ENCODE measurements around the gene FXYD4.

The FXYD4 gene

DNA sequence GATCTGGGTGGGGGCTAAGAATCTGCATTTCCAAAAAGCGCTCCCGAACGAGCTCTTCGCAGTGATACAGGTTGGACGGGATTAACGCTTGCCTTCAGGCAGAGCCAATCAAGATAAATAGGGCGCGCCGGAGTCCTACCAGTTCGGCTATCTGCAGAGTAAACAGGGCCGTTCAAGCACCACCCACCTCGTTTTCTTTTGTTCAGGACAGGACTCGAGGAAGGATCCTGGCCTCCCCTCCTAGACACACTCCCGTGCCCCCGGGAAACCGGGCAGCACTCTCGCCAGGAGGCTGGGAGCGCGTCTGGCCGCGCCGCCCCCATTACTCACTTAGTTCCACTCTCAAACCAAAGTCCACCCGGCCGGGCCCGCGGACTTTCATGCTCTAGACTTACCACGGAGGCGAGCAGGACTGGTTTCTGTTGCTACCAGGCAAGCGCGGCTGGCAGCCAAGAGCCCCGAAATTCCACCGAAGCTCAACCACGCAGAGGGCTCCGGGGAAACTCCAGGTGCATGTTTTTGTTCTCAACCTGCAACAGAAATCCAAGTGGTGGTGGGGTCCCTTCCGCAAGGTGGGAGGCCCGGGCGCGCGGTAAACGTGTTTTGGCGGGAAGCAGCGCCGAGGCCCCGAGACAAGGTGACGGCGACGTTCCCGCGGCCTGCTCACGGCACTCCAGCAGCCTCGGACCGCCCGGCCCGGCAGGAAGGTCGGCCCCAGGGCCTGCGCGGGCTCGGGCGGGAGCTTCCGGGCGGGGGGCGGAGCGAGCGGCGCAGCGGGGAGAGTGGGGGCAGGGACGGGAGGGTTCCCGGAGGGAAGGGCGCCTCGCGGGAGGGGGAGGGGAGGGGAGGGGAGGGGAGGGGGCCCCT is 24.9 kb downstream of the FXYD4 start:
- no peak for DNase-seq (ENCODE audit: low read depth, low spot score)

DNA sequence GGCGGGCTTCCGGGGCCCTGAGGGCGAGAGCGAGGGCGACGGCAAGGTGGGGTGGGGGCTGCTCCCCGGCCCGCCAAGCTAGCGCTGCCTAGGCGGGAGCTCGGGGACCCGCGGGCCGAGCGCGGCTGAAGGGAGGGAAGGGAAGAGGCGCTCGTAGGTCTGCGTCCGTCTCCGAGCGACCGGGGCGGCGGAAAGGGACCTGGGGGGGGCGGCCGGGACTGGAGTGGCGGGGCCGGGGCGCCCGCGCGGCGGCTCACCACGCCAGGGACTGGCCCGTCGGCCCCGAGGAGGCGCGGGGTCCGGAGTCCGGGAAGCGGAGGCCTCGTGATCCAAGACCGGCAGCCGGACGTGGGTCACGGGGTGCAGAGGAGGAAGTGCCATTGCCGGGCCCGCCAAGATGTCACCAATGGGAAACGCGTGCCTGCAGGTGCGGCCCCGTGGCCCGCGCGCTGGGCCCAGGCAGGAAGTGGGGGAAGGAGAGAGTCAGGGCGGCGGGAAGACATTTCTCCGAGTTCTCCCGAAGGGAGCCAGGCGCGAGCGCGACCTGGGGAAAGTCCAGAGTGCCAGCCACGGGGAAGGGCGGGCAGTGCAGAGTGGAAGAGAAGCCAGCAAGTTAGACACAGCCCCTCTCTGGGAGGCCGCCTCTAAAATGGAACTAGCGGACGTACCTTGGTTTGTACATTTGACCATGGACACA is 25.6 kb downstream of the FXYD4 start:
- DNase-seq (ENCODE audit: low read depth, low spot score) = peak; percentile 41

DNA sequence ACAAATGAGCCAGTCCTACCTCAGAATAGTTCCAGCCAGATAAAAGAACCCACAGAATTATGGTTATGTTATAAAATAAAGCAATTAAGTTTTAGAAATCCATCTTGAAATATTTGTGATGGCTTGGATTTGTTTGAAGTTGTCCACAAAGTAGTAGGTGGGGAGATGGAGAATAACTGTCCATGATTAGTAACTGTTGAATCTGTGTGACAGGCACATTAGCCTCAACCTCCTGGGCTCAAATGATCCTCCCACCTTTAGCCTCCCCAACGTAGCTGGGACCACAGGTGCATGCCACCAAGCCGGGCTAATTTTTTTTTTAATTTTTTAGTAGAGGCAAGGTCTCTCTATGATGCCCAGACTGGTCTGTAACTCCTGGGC is 27.5 kb downstream of the FXYD4 start:
- no peak for DNase-seq (ENCODE audit: low read depth, low spot score)

DNA sequence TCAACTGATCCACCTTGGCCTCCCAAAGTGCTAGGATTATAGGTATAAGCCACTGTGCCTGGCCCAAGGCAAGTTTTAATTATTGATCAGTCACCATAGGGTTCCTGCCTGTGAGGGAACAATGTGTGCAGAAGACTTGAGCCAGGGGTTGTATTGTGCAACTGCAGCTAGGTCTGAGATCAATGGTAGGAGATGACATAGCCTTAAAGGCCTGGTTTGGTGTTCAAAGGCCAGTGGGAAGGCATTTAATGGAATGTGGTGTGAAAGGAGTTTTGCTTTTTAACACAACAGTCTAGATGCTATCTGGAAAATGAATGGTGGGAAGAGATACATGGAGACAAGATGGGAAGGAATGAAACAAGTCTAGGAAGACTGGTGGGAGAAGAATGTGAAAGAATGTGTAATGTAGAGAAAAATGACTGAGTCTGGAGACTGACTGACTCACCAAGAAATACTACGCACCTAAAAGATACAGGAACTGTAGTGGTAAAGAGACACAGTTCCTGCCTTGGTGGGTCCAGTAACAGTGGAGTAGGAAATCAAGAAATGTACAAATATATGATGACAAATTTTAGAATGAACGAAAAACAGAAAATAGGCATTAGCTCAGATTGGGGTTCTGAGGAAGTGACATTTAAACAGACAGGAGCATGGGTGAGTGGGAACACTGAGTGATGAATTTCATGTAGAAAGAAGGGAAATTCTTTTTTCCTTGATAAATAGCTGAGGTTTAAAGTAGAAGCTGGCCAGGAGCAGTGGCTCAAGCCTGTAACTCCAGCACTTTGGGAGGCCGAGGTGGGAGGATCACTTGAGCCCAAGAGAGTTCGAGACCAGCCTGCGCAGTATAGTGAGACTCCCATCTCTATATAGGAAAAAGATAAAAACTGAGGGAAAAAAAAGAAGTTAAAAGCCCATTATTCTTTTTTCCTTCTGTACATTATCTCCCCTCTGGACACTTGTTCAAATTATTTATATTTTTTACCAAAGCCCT is 28.2 kb downstream of the FXYD4 start:
- no peak for DNase-seq (ENCODE audit: low read depth, low spot score)

DNA sequence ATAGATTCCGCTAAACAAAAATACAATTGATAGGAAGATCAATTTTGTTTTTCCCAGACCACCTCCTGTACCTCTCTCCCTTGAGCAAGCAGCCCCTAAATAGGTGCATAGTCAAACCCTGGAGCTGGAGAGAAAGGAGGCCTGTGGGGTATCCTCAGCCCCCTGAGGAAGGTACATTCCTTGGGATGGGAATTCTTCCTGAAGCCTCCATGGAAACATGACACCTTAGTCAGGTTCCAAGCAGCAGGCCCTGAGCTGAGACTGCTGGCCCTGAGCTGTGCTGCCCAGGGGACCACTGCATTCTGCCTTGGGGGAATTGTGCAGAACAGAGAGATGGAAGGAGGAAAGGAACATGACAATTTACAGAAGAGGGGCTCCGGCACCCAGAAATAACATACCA is 30.2 kb downstream of the FXYD4 start:
- DNase-seq (ENCODE audit: low read depth, low spot score) = no peak

DNA sequence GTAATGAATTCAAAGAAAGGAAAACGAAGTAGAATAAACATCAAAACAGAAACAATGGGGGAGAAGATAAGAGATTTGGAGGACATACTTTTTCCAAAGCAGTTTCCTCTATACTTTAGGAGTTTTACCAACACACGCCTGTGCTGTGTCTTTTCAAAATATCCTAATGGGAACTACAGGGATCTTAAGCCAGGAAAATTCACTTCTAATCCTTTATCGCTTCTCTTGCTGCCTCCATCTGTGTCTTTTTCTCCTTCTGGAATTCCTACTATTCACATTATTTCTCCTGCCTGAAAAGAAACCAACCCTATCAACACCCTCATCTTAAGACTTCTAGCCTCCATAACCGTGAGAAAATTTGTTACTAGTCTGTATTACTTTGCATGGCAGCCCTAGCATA is 30.7 kb downstream of the FXYD4 start:
- DNase-seq (ENCODE audit: low read depth, low spot score) = no peak

DNA sequence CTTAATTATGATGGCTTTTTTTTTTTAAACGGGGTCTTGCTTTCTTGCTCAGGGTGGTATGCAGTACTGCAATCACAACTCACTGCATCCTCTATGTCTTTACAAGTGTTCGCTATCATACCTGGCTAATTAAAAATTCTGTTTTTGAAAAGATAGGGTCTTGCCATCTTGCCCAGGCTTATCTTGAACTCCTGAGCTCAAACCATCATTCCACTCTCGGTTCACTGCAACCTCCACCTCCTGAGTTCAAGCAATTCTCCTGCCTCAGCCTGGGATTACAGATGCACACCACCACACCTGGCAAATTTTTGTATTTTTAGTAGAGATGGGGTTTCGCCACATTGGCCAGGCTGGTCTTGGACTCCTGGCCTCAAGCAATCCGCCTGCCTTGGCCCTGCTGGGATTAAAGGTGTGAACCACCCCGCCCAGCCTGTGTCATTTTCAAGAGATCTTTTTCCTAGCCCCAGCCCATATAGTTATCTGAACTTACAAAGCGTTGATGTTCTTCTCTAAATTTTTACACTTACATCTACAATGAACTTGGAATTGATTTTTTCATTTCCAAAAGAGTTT is 31.5 kb downstream of the FXYD4 start:
- no peak for DNase-seq (ENCODE audit: low read depth, low spot score)

DNA sequence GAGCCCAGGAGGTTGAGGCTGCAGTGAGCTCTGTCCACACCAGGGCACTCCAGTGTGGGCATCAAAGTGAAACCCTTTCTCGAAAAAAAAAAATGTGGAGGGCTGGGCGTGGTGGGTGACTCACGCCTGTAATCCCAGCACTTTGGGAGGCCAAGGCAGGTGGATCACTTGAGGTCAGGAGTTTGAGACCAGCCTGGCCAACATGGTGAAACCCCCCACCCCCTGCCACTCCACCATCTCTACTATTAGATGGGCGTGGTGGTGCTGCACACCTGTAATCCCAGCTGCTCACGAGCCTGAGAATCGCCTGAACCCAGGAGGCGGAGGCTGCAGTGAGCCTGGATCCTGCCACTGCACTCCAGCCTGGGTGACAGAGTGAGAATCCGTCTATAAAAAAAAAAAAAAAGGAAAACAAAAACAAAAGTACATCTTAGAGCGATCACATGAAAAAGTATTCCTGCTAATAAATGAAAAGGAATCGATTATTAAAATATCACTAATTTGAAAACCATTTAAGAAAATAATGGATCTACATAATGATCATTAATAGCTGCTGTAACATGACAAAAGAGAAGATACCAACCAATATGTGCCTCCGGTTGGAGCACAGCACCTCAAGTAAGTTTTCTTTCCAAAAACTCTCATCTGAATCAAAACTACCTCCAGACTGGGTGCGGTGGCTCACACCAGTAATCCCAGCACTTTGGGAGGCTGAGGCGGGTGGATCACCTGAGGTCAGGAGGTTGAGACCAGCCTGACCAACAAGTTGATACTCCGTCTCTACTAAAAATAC is 32.7 kb downstream of the FXYD4 start:
- DNase-seq (ENCODE audit: low read depth, low spot score) = no peak

DNA sequence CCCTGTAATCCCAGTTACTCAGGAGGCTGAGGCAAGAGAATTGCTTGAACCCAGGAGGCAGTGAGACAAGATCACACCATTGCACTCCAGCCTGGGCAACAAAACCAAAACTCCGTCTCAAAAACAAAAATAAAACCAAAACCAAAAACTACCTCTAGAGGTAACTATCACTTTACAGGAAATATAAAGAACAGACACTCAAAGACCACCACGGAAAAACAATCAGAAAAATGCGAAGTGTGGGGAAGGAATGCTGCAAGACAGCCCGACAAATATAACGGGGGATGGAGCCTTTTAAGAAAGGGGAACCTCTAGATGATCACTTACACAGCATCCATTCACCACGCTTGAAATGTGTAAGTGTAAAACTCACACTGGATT is 33.3 kb downstream of the FXYD4 start:
- DNase-seq (ENCODE audit: low read depth, low spot score) = no peak

DNA sequence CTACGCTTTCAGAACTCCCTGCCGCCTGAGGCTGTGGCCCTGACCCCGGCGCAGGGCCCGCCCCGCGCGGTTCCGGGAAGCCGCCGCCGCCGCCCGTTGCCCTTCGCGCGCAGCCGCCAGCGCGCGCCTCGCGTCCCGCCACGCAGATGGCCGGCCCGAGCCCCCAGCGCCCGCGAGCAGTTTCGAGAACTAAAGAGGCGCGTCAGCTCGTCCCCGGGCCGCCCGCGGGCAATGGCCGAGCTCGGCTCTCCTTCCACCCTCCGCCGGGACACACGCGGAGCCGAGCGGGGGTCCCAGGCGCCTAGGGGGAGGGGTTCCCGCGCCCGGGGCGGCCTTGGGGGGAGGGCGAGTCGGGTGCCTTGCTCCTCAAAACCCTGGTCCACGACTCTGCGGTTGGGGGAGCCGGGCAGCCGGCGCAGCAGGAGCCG is 35.7 kb downstream of the FXYD4 start:
- DNase-seq (ENCODE audit: low read depth, low spot score) = no peak

DNA sequence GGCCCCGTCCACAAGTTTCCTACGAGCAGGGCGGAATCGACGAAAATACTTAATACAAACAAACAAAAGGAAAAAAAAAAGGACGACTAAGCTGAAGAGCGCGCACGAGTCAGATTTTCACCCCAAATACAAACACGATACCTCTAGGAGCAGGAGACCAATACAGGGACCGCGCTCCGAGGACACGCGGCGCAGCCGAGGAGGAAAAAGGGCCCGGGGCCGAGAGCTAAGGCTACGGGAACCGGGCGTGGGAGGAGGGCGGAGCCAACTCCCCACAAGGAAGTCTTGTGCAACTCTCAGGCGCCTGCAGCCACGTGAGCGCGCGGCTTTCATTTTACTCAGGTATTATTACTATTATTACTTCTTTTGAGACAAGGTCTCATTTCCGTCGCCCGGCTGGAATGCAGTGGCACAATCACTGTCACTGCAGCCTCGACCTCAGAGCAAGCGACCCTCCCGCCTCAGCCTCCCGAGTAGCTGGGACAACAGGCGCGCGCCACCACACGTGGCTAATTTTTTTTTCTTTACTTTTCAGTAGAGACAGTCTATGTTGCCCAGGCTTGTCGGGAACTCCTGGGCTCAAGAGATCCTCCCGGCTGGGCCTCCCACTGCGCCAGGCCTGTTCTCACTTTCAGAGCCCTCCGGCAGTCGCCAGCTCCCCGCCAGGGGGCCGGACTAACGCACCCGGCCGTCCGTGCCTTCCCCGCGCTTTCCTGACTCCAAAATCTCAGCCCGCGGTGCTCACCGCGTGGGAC is 36.3 kb downstream of the FXYD4 start:
- peak; percentile 73 for DNase-seq (ENCODE audit: low read depth, low spot score)

DNA sequence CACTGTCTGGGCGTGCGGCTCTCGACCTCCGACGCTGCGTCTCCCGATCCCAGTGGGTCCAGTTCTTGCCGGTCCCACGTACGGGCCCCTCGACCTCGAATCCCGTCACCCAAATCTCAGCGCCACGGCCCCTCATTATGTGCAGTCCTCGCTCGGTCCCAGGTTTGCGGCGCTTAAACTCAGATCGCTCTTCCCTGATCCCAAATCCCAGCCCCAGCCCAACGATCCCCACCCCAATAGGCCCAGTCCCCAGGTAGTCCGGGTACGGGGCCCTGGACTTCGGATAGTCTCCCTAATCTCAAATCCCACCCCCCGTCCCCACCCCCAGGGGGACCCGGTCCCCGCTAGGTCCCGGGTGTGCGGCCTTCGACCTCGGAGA is 36.9 kb downstream of the FXYD4 start:
- no peak for DNase-seq (ENCODE audit: low read depth, low spot score)

DNA sequence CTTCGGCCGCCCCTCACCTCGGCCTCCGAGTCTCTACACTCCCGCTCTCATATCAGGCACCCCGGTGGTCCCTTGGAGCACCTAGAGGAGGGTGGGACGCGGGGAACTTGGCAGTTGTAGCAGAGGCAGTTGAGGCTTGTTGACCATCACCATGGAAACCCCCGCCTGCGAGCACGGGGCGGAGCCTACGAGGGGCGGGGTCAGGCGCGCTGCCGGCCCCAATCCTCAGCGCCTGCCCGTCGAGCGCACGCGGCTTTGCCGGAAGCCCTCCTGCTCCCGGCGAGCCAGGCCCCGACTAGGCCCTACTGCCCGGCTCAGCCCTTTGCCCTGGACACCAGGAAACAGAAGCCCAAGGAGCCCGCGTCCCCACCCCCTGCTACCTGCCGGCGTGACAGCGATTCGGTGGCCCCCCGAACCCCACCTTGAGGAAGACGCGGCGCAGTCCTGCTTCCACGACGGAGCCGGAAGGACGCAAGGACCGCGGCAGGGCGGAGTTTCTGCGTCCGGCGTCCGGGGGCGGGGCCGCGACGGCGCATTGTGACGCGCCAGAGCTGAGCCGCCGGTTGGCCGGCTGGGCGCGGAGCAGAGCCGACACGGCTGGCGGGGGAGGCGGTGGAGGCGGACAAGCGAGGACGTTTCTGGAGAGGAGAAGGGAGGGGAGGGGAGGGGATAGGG is 37.4 kb downstream of the FXYD4 start, which contains the start of gene HNRNPF:
Gene HNRNPF (minus strand): TSS at position 477 of the 675 bp plus-strand sequence. CDS start 21,302 bp downstream, outside the sequence.
- peak; percentile 86 for DNase-seq (ENCODE audit: low read depth, low spot score)

DNA sequence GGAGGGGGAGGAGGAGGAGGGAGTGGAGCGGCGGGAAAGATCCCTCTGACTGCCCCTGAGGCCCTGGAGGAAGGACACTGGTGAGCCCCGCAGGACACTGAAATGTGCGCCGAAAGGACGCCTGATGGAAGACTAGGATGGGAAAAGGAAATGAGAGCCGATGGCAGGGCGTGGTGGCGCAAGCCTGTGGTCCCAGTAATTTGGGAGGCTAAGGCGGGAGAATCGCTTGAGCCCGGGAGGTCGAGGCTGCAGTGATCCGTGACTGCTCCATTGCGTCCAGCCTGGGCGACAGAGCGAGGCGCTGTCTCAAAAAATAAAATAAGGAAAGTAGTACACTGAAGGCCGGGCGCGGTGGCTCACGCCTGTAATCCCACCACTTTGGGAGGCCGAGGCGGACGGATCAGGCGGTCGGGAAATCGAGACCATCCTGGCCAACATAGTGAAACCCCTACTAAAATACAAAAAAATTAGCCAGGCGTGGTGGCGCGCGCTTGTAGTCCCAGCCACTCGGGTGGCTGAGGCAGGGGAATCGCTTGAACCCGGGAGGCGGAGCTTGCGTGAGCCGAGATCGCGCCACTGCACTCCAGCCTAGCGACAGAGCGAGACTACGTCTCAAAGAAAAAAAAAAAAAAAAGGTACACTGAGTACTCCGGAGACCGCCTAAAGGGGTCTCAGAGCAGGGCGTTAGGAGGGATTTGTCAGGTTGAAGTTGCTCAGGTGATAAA is 38.1 kb downstream of the FXYD4 start:
- DNase-seq (ENCODE audit: low read depth, low spot score) = no peak

DNA sequence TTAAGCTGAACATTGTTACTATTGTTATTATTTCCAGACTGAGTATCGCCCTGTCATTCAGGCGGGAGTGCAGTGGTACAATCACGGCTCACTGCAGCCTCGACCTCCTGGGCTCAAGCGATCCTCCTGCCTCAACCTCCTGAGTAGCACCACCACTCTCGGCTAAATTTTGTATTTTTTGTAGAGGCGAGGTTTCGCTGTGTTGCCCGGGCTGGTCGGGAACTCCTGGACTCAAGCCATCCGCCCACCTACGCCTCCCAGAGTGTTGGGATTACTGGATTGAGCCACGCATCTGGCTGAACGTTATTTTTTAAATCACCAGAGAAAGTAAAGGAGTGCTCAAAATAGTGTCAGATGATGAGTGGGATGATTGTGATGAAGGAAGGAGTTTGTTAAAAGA is 38.9 kb downstream of the FXYD4 start:
- DNase-seq (ENCODE audit: low read depth, low spot score) = no peak

DNA sequence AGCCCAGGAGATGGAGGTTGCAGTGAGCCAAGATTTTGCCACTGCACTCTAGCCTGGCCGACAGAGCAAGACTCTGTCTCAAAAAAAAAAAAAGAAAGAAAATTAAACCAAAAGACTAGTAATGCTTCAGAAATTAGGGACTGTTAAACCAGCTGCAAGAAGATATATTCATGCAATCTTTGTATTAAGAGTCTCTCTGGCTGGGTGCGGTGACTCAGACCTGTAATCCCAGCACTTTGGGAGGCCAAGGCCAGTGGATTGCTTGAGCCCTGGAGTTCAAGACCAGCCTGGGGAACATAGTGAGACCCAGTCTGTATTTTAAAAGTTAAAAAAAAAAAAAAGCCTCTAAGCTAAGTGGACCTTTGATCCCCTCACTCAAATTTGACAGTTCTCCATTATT is 40.1 kb downstream of the FXYD4 start:
- no peak for DNase-seq (ENCODE audit: low read depth, low spot score)

DNA sequence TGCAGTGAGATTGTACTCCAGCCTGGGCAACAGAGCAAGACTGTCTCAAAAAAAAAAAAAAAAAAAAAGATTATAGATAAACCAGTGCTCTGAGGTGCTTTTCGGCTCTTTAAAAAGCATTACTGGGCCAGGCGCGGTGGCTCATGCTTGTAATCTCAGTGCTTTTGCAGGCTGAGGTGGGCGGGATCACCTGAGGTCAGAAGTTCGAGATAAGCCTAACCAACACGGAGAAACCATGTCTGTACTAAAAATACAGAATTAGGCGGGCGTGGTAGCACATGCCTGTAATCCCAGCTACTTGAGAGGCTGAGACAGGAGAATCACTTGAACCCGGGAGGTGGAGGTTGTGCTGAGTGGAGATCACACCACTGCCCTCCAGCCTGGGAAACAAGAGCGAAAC is 44.1 kb downstream of the FXYD4 start:
- DNase-seq (ENCODE audit: low read depth, low spot score) = no peak

DNA sequence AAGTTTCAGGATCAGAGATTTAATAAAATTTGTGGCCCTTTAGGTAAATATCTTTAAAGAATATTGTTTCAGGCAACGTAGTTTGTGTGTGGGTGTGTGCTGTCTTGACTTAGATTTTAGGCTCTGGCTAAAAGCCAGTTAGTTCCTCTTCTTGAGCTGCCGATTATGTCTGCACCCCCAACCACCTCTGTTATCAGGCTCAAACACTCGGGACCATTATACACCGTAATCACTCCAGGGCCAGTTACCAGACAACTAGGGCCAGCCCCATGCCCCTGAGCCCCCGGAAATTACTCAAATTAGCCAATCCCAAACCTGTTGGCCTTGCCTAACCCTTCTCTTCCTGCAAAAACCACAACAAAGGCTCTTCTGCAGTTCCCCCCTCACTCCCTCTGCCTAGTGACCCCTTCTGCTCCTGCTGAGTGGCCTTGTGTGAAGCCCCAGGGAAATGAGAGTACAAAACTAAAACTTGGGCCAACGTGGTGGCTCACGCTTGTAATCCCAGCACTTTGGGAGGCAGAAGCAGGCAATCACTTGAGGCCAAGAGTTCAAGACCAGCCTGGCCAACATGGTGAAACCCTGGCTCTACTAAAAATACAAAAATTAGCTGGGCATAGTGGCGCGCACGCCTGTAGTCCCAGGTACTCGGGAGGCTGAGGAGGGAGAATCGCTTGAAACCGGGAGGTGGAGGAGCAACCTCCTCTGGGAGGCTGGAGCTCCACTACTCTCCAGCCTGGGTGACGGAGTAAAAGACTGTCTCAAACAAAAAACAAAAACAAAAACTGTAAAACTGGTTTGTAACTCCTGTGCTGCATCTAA is 46.7 kb downstream of the FXYD4 start:
- DNase-seq (ENCODE audit: low read depth, low spot score) = no peak

Data from activated CD4-positive, CD25-positive, alpha-beta regulatory T cell treated with anti-CD3 and anti-CD28 coated beads, Interleukin-2, amount 50 U/mL, for 16 hours (primary cell).